HG03060 (cell line): ENCODE data around the gene DNMBP.
A peak's percentile ranks its signal among the peaks of the same experiment; 100 is the strongest.
"Not testable (repeated sequence)": the region's sequence is repeated elsewhere in the genome, so short reads cannot be mapped to it uniquely, and the experiment has no call there.

ENCODE experiments used
- ATAC-seq: cut with Tn5 transposase; IDR thresholded peaks from one replicate; pipeline ENCODE4 v1.9.1; 2021; ENCODE audit warnings: low read depth, moderate number of reproducible peaks; ENCODE audit not compliant: unreplicated experiment

DNMBP gene

GRCh38 chr10:100020886-100021253 is 11.1 kb upstream of the DNMBP start:
- no peak for ATAC-seq

GRCh38 chr10:100020142-100020885 is 10.6 kb upstream of the DNMBP start:
- ATAC-seq, result no peak

GRCh38 chr10:100019787-100020141 is 10.0 kb upstream of the DNMBP start:
- ATAC-seq, result no peak

GRCh38 chr10:100014071-100014762 is 4.5 kb upstream of the DNMBP start:
- ATAC-seq, result peak; percentile 68

DNA sequence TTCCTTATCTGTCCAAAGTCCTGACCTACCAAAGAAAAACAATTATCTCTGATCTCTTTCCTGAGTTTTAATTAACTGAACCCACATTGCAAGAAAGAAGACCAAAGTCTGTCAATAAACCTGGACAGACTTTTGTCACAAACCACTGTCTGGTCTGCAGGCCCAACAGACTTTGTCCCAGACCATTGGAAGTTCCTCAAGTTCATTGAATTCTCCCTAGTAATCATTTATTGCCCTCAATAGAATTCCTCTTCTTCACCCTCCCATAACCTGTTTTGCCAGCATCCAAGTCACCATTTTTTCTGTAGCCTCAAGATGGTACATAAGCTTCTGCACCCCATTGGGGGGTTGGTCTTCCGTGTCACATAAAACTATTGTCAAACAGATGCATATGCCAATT is 3.9 kb upstream of the DNMBP start:
- ATAC-seq, result no peak

DNA sequence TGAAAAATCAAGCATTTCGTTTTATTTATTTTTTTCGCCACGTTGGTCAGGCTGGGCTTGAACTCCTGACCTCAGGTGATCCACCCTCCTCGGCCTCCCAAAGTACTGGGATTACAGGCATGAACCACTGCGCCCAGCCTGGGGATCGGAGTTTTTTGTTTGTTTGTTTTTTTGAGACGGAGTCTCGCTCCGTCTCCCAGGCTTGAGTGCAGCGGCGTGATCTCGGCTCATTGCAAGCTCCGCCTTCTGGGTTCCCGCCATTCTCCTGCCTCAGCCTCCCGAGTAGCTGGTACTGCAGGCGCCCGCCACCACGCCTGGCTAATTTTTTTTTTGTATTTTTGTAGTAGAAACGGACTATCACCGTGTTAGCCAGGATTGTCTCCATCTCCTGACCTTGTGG is 2.2 kb upstream of the DNMBP start:
- not testable (repeated sequence) for ATAC-seq

GRCh38 chr10:100009283-100009792 is 409 bp downstream of the DNMBP start:
- no peak for ATAC-seq

DNA sequence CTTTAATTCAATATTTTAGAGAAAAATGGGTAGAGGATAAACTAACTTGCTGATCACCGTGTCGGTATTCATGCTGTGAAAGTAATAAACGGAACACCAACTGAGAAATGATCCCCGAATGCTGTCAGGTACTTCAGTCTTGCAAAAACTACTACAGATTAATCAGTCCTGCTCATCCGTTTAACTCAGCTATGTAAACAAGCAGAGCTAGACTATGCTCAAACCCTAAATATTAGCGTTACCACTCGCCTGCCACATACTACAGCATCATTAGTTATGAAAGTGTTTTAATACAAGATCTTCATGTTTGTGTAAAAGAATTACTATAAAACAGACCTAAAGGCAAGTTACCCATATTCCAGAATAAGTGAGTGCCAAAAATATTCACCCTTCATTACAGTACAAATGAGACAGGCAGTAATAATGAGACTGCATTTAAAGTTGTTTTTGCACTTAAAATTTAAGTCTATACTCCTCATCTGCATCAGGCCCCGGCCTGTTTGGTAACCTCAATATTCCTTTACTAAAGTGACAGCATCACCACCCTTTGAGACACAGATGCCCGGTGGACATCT is 952 bp downstream of the DNMBP start:
- ATAC-seq, result no peak

DNA sequence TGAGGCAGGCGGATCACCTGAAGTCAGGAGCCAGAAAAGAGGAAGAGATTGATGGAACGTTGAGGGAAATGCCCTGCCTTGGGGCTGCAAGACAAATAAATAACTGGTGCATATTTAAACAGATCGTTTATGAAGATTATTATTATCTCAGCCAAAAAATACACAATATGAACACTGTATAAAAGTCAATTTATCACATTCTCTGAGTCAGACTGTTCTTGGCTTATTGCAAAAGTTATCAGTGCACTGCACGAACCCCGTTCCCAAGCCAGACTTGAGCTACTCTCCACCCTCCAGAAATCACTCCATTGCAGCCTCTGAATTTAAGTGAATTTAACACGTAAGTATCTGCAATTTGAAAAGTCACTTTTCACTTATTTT is 1.6 kb downstream of the DNMBP start:
- ATAC-seq, result no peak

- ATAC-seq, result no peak
These were observed 2.3 kb downstream of the DNMBP start for GRCh38 chr10:100007231-100008141.

DNA sequence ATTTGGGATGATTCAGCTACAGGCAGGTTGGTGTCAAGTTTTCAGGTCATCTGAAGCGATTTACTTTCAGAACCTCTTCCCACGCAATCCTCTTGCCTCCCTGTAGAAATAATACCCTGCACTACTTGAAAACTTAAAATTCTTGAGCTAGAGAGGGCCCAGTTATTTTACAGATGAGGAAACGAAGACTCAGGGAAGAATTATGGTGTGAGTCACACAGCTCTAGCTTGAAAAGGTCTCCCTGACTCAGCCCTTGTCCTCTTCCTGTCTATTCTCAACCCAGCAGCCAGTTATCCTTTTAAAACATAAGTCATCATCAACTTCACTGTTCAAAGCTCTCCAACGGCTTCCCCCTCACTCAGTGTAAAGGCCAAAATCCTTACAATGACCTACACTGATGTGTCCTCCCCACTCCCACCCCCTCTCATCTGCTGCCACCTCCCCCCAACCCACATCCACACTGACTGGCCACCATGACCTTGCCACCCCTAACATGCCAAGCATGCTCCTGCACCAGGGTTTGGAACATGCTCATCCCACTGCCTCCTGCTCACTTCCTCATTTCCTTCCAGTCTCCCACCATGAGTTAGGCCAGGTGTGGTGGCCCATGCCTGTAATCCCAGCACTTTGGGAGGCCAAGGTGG is 3.4 kb downstream of the DNMBP start:
- ATAC-seq, result no peak

DNA sequence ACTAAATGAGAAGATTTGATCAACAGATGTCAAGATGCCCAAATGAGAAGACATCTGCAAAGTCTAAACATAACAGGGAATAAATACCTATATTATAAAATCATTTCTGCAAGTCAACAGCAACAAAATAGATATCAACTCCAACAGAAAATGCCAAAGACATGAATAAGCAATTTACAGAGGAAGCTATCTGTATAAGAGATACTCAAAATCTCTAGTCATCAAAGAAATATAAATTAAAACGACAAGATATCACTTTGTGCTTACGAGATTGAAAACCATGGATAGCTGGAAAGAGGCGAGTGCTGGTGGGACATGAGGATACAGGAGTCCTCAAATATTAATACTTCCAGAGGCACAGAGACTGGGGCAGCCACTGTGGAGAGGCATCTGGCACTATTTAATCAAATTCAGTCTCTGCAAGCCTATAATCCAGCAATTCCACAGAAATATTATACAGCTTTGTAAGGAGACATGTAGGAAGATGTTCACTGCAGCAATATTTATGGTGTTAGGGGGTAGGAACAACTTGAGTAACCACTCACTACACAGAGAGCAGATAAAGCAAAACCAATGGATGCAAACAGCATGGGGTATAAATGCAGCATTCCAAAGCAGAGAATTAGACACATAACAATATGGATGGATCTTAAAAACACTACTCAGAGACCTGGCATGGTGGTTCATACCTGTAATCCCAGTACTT is 4.8 kb downstream of the DNMBP start:
- no peak for ATAC-seq

GRCh38 chr10:100000109-100000644 is 9.6 kb downstream of the DNMBP start:
- no peak for ATAC-seq

- no peak for ATAC-seq
These were observed 10.2 kb downstream of the DNMBP start for GRCh38 chr10:99999319-100000108.

DNA sequence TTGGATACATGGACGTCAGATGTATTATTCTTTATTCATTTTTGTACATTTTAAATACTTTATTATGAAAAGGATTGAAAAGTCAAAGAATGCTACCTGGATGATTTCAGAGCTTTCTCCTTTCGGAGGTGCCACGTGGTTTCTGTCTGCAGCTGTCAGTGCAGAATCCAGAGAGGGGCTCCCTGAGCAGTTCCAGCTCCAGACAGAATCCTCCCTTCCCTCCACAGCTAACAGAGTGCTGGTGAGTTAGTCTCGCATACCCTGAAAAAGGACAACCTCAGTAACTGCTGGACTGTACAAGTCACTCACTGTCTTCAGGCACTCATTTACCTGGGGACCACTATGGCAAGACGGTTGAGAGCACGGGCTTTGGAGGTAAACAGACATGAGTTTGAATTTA is 10.9 kb downstream of the DNMBP start:
- ATAC-seq, result no peak

DNA sequence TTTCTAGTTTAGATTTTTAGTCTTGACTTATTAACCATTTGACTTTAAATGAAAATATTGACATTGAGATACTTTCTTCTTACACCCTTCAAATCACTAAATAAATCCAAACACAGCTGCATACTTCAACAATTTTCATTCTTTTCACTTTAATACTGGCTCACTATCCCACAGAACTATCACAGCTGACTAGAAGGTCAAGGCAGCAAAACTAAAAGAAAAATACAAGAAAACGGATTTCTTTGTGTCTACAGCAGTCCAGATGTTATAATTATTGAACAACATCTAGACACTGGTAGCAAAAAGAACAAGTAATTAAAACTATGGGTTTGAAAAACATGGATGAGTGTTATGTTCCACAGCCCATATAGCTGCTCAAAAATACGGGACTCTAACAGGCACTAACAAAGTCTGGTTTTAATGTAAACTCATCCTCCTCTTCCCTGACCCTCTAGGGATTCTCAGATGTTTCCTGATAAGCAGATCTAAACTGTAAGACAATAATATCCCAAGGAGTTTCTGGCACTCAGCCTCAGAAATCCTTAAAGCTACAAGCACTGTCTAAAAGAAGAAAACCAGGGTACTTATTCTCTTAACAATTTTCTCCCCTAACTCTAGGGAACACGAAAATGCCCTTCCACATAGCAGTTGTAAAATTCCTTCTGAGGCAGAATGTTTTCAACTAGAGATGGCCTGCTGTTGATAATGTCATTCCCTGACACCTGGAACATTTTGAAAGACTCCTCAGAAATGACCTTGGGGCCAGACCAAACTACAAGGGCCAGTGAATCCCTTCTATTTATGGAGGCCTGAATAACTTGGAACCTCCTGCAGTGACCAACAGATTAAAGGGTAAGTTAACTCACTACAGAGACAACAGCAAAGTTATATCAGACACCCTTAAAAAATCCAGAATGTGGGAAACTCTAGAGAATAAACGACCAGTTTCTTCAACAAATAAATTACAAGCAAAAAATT is 12.8 kb downstream of the DNMBP start:
- ATAC-seq, result no peak

GRCh38 chr10:99995713-99996112 is 14.0 kb downstream of the DNMBP start:
- no peak for ATAC-seq

GRCh38 chr10:99995269-99995668 is 14.5 kb downstream of the DNMBP start:
- ATAC-seq, result no peak
